Kidney glomerular epithelial cell (primary cell): Measurements from ENCODE around the gene MKRN1.
"Not testable (repeated sequence)": the region's sequence is repeated elsewhere in the genome, so short reads cannot be mapped to it uniquely, and the experiment has no call there.

ENCODE experiments used
- DNase-seq: peaks from one replicate; lab custom pipeline; 2025; lab: John Stamatoyannopoulos, UW

MKRN1 gene

GRCh38 chr7:140435252-140435895, 43.9 kb downstream of the MKRN1 start:
- DNase-seq = no peak

GRCh38 chr7:140433396-140433795, 45.9 kb downstream of the MKRN1 start:
- no peak for DNase-seq

- DNase-seq = no peak
Observed at GRCh38 chr7:140426130-140426529, 53.2 kb downstream of the MKRN1 start.

GRCh38 chr7:140425718-140426117, 53.6 kb downstream of the MKRN1 start:
- no peak for DNase-seq

- DNase-seq = no peak
Observed at GRCh38 chr7:140423501-140423900, 55.8 kb downstream of the MKRN1 start.

- no peak for DNase-seq
Observed at GRCh38 chr7:140421521-140421920, 57.8 kb downstream of the MKRN1 start.

GRCh38 chr7:140418653-140419052, 60.7 kb downstream of the MKRN1 start:
- DNase-seq = no peak

- not testable (repeated sequence) for DNase-seq
Observed at GRCh38 chr7:140418156-140418472, 61.2 kb downstream of the MKRN1 start.

GRCh38 chr7:140417456-140418155, 61.7 kb downstream of the MKRN1 start:
- DNase-seq = no peak

- no peak for DNase-seq
Observed at GRCh38 chr7:140416560-140416959, 62.7 kb downstream of the MKRN1 start.

GRCh38 chr7:140415816-140416215, 63.5 kb downstream of the MKRN1 start:
- not testable (repeated sequence) for DNase-seq

GRCh38 chr7:140415361-140415760, 63.9 kb downstream of the MKRN1 start:
- DNase-seq = no peak

GRCh38 chr7:140404565-140405065, 74.7 kb downstream of the MKRN1 start:
- peak; percentile 95 for DNase-seq

- peak; percentile 66 for DNase-seq
Observed at GRCh38 chr7:140403878-140404564, 75.3 kb downstream of the MKRN1 start, which contains the start of gene RAB19. TSS of gene RAB19 (plus strand) at chr7:140404058. CDS start at chr7:140407647, 3,589 bp downstream.
